Testis (tissue), 2 donors: ENCODE data around the gene RTL1.

Source experiments
- POLR2A ChIP-seq: fragments of 450-650 bp; IDR thresholded peaks from one replicate; pipeline ENCODE4 v1.6.1; 2017; ENCODE audit warnings: antibody characterized with exemption, mild to moderate bottlenecking, moderate library complexity
- TF ChIP-seq, protein P1 (sequence below), 3 experiments: fragments of 450-650 bp in 2 of 3; fragments of 200-600 bp in 1 of 3; sonication (generic) in 1 of 3; IDR thresholded peaks; one replicate each; pipeline ENCODE4 v1.5.1; 2016 to 2019; ENCODE audit warnings: antibody characterized with exemption in 3 of 3, mild to moderate bottlenecking in 2 of 3, moderate library complexity in 1 of 3

DNA sequence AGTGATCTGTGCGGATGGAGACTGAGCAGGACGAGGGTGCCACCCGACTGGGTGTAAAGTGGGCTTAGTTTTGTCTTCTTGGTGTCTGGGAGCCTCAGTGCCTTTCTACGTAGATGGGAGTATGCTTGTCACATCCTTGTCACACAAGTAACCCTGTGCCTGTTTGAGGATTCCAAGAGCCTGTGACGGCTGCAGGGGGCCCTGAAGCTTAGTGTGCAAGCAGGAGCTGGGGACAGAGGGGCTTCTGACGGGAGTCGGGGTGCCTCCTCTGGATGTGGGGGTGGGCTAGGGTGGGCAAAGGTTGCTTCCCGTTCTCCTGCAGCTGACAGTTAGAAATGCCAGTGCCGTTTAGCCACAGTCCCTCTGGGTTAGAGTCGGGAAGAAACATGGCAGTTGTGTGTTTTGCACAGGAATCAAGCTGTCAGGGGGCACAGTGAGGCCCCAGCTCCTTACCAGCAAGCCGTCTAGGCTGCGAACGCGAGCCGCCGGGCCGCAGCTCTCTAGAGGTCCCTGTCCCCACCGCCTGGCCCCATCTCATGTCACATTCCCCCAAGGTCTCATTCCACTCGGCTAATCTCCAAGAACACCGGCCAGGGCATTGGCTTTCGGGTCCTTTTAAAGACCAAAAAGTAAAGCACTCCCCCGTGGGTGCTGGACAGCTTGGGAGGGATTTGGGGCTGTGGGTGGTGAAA lies 7.0 kb downstream of the RTL1 start:
- TF ChIP-seq, protein P1, sequence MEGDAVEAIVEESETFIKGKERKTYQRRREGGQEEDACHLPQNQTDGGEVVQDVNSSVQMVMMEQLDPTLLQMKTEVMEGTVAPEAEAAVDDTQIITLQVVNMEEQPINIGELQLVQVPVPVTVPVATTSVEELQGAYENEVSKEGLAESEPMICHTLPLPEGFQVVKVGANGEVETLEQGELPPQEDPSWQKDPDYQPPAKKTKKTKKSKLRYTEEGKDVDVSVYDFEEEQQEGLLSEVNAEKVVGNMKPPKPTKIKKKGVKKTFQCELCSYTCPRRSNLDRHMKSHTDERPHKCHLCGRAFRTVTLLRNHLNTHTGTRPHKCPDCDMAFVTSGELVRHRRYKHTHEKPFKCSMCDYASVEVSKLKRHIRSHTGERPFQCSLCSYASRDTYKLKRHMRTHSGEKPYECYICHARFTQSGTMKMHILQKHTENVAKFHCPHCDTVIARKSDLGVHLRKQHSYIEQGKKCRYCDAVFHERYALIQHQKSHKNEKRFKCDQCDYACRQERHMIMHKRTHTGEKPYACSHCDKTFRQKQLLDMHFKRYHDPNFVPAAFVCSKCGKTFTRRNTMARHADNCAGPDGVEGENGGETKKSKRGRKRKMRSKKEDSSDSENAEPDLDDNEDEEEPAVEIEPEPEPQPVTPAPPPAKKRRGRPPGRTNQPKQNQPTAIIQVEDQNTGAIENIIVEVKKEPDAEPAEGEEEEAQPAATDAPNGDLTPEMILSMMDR (IDR thresholded peaks at IDR 0.05) = no peak
- no peak for TF ChIP-seq POLR2A
